Stimulated activated CD4-positive, alpha-beta T cell treated with anti-CD3 and anti-CD28 coated beads, Interleukin-4, amount 100 ng/mL, for 4 hours (primary cell): ENCODE results near the gene ZNF324.
"Not testable (repeated sequence)": the region's sequence is repeated elsewhere in the genome, so short reads cannot be mapped to it uniquely, and the experiment has no call there.

Experiments used
- DNase-seq, 2 experiments: peaks; one replicate each; pipeline ENCODE4 v3.0.0-alpha.2; 2020

The ZNF324 gene

DNA sequence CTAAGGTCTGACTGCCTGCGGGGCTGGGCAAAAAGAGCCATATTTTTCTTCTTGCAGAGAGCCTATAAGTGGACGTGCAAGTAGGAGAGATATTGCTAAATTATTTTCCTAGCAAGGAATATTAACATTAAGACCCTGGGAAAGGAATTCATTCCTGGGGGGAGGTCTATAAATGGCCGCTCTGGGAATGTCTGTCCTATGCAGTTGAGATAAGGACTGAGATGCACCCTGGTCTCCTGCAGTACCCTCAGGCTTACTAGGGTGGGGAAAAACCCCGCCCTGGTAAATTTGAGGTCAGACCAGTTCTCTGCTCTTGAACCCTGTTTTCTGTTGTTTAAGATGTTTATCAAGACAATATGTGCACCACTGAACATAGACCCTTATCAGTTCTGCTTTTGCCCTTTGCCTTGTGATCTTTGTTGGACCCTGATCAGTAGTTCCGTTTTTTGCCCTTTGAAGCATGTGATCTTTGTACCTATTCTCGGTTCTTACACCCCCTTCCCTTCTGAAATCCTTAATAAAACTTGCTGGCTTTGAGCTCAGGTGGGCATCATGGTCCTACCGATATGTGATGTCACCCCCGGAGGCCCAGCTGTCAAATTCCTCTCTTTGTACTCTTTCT is 40.8 kb downstream of the ZNF324 start:
- DNase-seq = not testable (repeated sequence)

GRCh38 chr19:58509731-58510083 is 42.8 kb downstream of the ZNF324 start:
- DNase-seq = no peak

DNA sequence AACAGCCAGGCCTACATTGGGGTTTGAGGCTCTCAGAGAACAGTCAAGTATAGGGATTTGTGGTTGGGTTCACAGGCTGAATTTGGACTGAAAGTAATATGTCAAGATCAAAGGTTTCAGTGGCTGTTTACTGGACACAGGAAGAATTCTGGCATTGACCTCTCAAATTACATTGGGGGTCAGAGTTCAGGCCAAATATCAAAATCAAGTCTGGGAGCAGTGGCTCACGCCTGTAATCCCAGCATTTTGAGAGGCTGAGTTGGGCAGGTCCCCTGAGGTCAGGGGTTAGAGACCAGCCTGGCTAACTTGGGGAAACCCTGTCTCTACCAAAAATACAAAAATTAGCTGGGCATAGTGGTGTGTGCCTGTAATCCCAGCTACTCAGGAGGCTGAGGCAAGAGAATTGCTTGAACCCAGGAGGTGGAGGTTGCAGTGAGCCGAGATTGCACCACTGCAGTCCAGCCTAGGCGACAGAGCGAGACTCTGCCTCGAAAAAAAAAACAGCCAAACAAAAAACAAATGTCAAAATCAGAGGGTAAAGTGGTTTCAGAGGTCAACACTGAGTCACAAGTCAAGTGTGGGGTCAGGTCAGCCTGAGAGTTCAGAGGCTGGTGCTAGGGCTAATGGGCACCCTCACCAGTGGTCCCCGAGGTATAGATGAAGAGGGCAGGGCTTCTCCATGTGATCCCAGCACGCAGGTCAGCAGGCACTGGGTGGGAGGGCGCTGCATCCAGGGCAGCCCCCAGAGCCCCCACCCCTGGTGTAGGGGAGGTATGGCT is 43.4 kb downstream of the ZNF324 start:
- no peak for DNase-seq

DNA sequence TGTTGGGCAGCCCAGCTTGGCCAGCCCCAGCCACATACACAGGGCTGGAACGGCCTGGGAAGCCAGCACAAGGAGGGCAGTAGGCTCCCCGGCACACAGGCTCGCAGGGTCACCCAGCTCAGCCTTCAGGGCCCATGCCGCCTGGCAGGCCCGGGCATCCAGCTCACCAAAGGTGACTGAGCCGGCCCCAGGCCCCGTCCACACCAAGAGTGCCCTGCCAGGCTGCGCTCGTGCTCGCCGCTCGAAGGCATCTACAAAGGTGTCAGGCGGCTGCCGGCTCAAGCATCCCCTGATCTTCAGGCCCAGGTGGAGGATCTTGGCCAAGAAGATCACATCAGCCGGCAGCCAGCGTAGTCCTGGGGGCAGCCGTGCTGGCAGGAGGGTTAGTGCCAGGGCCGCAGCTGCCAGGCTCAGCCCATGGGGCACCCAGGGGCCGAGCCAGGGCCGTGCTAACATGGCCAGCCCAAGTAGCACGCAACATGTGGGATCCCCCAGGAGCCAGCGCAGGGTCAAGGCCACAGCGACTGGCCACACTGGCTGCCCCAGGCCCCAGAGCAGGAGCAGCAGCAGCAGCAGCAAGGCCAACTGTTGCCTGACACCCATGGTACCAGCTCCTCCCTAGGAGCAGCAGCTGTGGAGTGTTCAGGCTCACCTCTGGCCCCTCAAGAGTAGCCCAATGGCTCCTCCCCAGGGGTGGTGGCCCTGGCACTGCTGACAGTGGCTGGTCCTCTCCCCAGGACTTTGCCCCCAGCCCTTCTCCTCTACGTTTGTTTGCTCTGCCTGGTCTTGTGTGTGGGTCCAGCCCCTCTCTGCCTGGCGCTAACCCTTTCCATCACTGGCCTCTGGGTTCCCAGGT is 44.7 kb downstream of the ZNF324 start, which contains the start of gene SLC27A5:
Gene SLC27A5, minus strand, starts transcription at position 640 of the 856 bp plus-strand sequence. Its CDS starts 37 bp downstream, at position 603.
- no peak for DNase-seq

DNA sequence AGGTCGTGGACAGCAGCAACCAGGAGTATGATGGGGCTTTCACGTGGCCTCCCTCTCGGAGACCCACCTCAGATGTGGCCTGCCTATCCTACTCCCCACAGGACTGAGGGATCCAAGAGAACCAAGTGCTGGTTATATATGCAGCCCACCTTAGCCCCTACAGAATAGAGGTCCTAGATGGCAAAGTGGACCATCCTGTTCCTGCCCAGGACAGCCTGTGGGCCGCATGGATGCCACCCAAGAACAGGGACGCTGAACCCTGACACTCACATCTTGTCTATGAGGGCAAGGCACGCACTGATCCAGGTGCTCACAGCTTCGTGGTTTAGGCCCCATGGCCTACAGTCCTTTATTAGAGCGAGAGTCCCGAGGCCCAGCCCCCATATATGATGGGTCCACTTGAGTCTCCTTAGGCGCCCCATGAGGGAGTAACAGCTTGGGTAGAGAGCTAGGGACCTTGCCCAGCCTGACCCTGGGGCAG is 46.4 kb downstream of the ZNF324 start:
- no peak for DNase-seq

- peak; percentile 91 to 97 for DNase-seq
These were observed 47.0 kb downstream of the ZNF324 start for GRCh38 chr19:58513694-58514563.

DNA sequence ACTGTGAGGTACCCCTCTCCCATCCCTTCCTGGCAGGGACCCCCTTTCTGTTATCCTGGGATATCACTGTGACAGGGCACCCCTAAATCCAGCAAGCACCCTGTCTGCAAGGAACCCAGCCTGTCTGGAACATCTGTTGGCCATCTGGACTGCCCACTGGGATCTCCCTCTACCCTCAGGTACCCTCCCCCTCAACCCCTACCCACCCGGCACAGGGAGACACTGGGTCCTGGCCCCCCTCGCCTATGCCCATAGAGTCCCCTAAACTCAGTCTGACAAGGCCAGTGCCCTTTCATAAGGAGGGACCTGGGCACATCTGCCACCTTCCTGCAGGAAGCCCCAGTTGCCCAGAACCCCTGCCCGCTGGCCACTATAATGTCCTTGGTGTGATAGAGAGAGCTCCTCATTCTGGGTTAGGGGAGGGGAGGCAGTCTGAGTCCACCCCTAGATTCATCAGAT is 47.7 kb downstream of the ZNF324 start:
- no peak for DNase-seq

DNA sequence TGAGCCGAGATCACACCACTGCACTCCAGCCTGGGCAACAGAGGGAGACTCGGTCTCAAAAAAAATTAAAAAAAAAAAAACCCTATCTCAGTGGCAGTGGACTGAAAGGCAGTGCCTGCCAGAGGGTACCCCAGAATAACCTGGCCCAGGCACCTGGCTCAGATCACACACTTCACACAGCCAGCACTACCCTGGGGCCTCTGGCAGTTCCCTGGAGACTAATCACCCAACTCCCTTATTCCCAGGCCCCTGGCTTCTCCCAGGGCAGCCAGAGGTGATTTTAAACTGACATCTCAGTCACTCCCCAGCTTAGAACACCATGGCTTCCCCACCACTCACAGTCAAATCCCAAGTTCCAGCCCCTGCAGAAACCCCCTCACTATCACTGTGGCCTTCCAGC is 48.4 kb downstream of the ZNF324 start:
- DNase-seq = no peak

GRCh38 chr19:58516246-58516836 is 49.5 kb downstream of the ZNF324 start:
- no peak for DNase-seq

- DNase-seq = no peak
These were observed 50.3 kb downstream of the ZNF324 start for GRCh38 chr19:58516964-58517833.

- DNase-seq = no peak
These were observed 51.6 kb downstream of the ZNF324 start for GRCh38 chr19:58518256-58519086.

DNA sequence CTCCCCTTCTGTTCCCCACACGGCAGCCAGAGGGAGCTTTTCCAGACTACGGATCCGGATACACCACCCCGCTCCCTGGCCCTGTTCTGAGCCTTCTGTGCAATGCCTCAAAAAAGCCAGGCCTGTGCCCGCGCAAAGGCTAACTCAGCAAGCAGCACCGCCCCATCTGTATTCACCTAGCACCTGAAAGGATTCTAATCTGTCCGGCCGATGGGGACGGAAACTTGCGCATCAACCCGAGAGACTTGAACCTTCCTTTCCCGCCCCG is 52.1 kb downstream of the ZNF324 start:
- peak; percentile 29 to 41 for DNase-seq

DNA sequence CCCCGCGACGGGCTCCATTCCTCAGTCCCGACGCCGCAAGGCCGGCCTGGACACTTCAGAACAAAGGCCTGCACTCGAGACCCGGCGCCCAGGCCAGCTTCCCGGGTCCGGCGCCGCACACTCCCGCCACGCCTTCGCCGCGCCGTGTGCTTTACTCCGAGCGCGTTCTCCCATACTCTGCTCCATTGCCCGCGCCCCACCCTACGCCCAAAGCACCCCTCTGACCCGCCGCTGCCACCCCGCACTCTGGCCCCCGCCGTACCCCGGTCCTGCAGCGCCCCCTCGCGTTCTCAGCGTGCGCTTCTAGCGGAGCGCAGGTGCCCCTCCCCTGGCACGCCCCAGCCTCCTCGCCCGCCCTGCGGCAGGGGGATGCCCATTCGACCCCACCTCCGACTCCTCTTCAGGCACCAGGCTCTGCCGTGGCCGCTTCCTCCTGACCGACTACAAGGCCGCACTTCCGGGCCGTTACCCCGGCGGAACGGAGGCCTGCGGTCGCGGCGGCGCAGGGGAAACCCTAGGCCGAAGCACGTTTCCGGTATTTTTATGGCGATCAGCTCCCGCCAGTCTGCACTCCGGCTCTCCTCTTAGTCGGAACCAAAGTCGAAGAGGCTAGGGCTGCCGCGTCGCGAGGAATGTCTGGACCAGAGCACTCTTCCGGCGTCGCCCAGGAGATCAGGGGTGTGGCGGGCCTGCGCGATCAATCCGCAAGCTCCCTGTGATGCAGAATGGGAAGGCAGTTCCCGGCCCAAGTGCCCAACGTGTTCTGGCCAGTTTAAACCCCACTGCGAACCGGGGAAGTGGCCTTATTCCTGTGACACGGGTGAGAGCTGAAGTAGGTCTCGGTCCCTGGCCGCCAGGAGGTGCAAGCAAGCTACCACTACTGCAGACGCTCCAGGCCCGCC is 52.7 kb downstream of the ZNF324 start, which contains the start of gene ZBTB45:
Gene ZBTB45, minus strand, starts transcription at position 456 of the 902 bp plus-strand sequence. CDS start 2,137 bp downstream, outside the sequence.
- peak; percentile 84 to 90 for DNase-seq

DNA sequence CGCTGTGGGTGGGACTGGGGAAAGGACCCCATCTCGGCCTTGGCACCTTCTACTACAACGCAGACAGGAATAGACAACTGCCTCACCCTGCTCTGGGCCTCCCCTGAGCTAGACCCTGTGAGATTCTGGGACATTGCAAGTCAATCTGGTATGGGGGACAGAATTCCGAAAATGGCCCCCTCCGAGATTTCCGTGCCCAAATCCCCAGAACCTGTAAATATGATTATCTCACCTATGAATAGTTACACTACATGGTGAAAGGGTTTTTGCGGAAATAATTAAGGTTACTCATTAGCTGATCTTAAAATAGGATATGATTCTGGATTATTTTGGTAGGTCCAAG is 53.3 kb downstream of the ZNF324 start:
- DNase-seq = no peak

GRCh38 chr19:58521651-58522050 is 54.8 kb downstream of the ZNF324 start:
- no peak for DNase-seq

- no peak for DNase-seq
These were observed 55.8 kb downstream of the ZNF324 start for GRCh38 chr19:58522709-58523108.
